Measurements from ENCODE around the gene WWOX. TPM values are rescaled to one million over a fixed set of nuclear protein-coding genes. Genes with fewer than 3 reads are reported as not detected.
A peak's percentile ranks its signal among the peaks of the same experiment; 100 is the strongest.
"Not testable (repeated sequence)": the region's sequence is repeated elsewhere in the genome, so short reads cannot be mapped to it uniquely, and the experiment has no call there.

Gene WWOX
- total RNA-seq, 6 experiments from 2014 or later: 13.0 to 24.3 (median 16.5) TPM

DNA sequence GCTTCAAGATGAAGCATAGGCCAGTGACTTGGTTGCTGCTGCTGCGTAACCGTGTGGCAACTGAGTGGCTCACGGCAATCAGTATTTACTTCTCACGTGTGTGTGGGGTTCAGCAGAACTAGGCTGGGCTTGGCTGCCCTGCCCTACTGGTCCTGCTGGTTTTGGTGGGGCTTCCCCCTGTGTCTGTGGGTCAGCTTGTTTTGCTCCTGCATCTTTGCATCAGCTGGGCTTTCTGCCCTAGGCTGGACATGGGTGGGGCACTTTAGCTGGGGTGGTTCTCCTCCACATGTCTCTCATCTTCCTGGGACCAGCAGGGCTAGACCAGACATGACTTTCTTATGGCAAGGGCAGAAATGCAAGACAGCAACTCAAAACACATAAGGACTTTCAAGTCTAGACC, 950.6 kb downstream of the WWOX start:
- Histone ChIP-seq H3K27me3 (no peaks in the 10 kb centered on the region), H3K4me1 (peaks cover 0 to 7% (median 0%) of the 10 kb centered on the region in 4 donors), H3K27ac (no peak overlapping the region), H3K4me3 (no peak overlapping the region), H3K9me3 (no peaks in the 10 kb centered on the region), H3K36me3 (no peaks in the 10 kb centered on the region)
- DNase-seq (no peak), ATAC-seq (no peak)
- WGBS (ENCODE audit: insufficient coverage, low coverage, low lambda C conversion rate, missing lambda C conversion rate): 80% methylated on average over 1 of the region's 4 CpGs
- intact Hi-C loops (cut with DNase I): no loop called here
- TF ChIP-seq, protein P1, sequence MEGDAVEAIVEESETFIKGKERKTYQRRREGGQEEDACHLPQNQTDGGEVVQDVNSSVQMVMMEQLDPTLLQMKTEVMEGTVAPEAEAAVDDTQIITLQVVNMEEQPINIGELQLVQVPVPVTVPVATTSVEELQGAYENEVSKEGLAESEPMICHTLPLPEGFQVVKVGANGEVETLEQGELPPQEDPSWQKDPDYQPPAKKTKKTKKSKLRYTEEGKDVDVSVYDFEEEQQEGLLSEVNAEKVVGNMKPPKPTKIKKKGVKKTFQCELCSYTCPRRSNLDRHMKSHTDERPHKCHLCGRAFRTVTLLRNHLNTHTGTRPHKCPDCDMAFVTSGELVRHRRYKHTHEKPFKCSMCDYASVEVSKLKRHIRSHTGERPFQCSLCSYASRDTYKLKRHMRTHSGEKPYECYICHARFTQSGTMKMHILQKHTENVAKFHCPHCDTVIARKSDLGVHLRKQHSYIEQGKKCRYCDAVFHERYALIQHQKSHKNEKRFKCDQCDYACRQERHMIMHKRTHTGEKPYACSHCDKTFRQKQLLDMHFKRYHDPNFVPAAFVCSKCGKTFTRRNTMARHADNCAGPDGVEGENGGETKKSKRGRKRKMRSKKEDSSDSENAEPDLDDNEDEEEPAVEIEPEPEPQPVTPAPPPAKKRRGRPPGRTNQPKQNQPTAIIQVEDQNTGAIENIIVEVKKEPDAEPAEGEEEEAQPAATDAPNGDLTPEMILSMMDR (IDR thresholded peaks at IDR 0.05): no peak
- no peak for TF ChIP-seq POLR2A (IDR thresholded peaks at IDR 0.05)

GRCh38 chr16:79051313-79051712, 951.9 kb downstream of the WWOX start:
- TF ChIP-seq, protein P1 (IDR thresholded peaks at IDR 0.05): no peak
- no peak for TF ChIP-seq POLR2A (IDR thresholded peaks at IDR 0.05)
- no peak overlapping the region for H3K4me3 ChIP-seq
- H3K36me3 ChIP-seq: no peaks in the 10 kb centered on the region
- ATAC-seq (no peak), DNase-seq (no peak)
- H3K27ac ChIP-seq: no peak overlapping the region
- WGBS (ENCODE audit: insufficient coverage, low coverage, low lambda C conversion rate, missing lambda C conversion rate): 82% methylated on average over 3 of the region's 4 CpGs
- intact Hi-C loops (cut with DNase I): no loop called here
- peaks cover 0 to 8% (median 0%) of the 10 kb centered on the region in 4 donors for H3K4me1 ChIP-seq
- H3K27me3 ChIP-seq: no peaks in the 10 kb centered on the region
- H3K9me3 ChIP-seq: no peaks in the 10 kb centered on the region

DNA sequence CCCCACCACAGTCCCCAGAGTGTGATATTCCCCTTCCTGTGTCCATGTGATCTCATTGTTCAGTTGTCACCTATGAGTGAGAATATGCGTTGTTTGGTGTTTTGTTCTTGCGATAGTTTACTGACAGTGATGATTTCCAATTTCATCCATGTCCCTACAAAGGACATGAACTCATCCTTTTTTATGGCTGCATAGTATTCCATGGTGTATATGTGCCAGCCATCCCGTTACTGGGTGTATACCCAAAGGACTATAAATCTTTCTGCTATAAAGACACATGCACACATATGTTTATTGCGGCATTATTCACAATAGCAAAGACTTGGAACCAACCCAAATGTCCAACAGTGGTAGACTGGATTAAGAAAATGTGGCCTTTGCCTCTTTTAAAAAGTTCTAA, 952.7 kb downstream of the WWOX start:
- H3K9me3 ChIP-seq; H3K27me3 ChIP-seq; H3K27ac ChIP-seq; H3K36me3 ChIP-seq; H3K4me1 ChIP-seq; DNase-seq; ATAC-seq; intact Hi-C loops (cut with DNase I); H3K4me3 ChIP-seq: not testable (repeated sequence)
- WGBS (ENCODE audit: insufficient coverage, low coverage, low lambda C conversion rate, missing lambda C conversion rate): 93% methylated on average over 4 of the region's 4 CpGs

DNA sequence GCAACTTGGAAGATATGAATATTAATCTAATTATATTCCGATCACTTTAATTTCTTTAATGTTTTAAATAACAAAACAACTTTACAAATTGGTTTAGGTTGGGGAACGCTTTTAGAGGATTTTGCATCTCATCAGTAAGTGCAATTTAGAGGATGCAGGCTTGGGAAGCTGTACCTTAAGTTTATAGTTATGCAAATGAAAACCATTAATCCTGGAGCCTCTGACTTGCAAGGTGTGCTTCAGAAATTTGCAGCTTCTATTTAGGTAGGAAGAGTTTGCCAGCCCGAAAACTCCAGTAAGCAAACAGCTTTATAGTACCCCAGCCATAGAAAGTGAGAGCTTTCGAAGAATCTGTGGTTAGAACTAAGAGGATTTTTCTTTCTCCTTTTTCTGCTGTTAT, 954.1 kb downstream of the WWOX start:
- Histone ChIP-seq H3K9me3 (no peaks in the 10 kb centered on the region), H3K27ac (no peak overlapping the region), H3K4me1 (peaks cover 0 to 8% (median 0%) of the 10 kb centered on the region in 4 donors), H3K4me3 (no peak overlapping the region), H3K36me3 (no peaks in the 10 kb centered on the region), H3K27me3 (no peaks in the 10 kb centered on the region)
- WGBS (ENCODE audit: insufficient coverage, low coverage, low lambda C conversion rate, missing lambda C conversion rate): 92% methylated on average over 4 of the region's 4 CpGs
- TF ChIP-seq, protein P1 (IDR thresholded peaks at IDR 0.05): no peak
- no peak for TF ChIP-seq POLR2A (IDR thresholded peaks at IDR 0.05)
- DNase-seq (no peak), ATAC-seq (no peak)
- intact Hi-C loops (cut with DNase I): no loop called here

GRCh38 chr16:79054211-79054984, 954.9 kb downstream of the WWOX start:
- DNase-seq (no peak), ATAC-seq (peak in 3 of 4 donors; percentile 30 to 60 (median 37))
- Histone ChIP-seq H3K27me3 (no peaks in the 10 kb centered on the region), H3K4me1 (peaks cover 0 to 8% (median 0%) of the 10 kb centered on the region in 4 donors), H3K9me3 (no peaks in the 10 kb centered on the region), H3K36me3 (no peaks in the 10 kb centered on the region), H3K27ac (no peak overlapping the region), H3K4me3 (no peak overlapping the region)
- intact Hi-C loops (cut with DNase I): no loop called here
- 63% methylated on average over 13 of the region's 13 CpGs for WGBS (ENCODE audit: insufficient coverage, low coverage, low lambda C conversion rate, missing lambda C conversion rate)
- no peak for TF ChIP-seq POLR2A (IDR thresholded peaks at IDR 0.05)
- TF ChIP-seq, protein P1 (IDR thresholded peaks at IDR 0.05): no peak

Data from right lobe of liver (tissue), 6 donors.